Activated CD8-positive, alpha-beta memory T cell treated with anti-CD3 and anti-CD28 coated beads, Interleukin-2, amount 10 ng/mL, durations not matched to agents 7 days and 5 days (primary cell): ENCODE data around the gene CHCHD6. TPM values are rescaled to one million over a fixed set of nuclear protein-coding genes. Genes with fewer than 3 reads are reported as not detected.

ENCODE experiments used
- ATAC-seq: fragments of 150-1000 bp; cut with Tn5 transposase; one replicate; pipeline ENCODE4 v1.10.0; 2021; ENCODE audit warnings: moderate library complexity
- CTCF ChIA-PET: fragments of 350-600 bp; sonication (Branson Sonifier 250); formaldehyde crosslinking; loops from one replicate; lab custom pipeline; 2021; ENCODE audit warnings: antibody characterized with exemption; lab: Charles Lee
- DNase-seq: peaks from one replicate; pipeline ENCODE4 v3.0.0-alpha.2; 2020
- H3K27ac Mint-ChIP-seq: one replicate; pipeline ENCODE4 v1.8.0; 2021; ENCODE audit warnings: mild to moderate bottlenecking, mixed read lengths
- H3K27me3 Mint-ChIP-seq: one replicate; pipeline ENCODE4 v1.8.0; 2021; ENCODE audit warnings: mixed read lengths
- H3K36me3 Mint-ChIP-seq: one replicate; pipeline ENCODE4 v1.8.0; 2021; ENCODE audit warnings: mild to moderate bottlenecking, mixed read lengths
- H3K4me1 Mint-ChIP-seq: one replicate; pipeline ENCODE4 v1.8.0; 2021; ENCODE audit warnings: mixed read lengths
- H3K4me3 Mint-ChIP-seq: one replicate; pipeline ENCODE4 v1.8.0; 2021; ENCODE audit warnings: mild to moderate bottlenecking, moderate library complexity, mixed read lengths
- H3K9me3 Mint-ChIP-seq: one replicate; pipeline ENCODE4 v1.8.0; 2022; ENCODE audit warnings: low read depth, mixed read lengths
- total RNA-seq, 2 experiments: library from RNA; stranded (reverse); gene quantifications; one replicate each; pipeline ENCODE4 v1.2.3, GENCODE V29; 2021

The CHCHD6 gene
- total RNA-seq, 2 experiments from 2014 or later: 7.7 to 9.0 TPM

DNA sequence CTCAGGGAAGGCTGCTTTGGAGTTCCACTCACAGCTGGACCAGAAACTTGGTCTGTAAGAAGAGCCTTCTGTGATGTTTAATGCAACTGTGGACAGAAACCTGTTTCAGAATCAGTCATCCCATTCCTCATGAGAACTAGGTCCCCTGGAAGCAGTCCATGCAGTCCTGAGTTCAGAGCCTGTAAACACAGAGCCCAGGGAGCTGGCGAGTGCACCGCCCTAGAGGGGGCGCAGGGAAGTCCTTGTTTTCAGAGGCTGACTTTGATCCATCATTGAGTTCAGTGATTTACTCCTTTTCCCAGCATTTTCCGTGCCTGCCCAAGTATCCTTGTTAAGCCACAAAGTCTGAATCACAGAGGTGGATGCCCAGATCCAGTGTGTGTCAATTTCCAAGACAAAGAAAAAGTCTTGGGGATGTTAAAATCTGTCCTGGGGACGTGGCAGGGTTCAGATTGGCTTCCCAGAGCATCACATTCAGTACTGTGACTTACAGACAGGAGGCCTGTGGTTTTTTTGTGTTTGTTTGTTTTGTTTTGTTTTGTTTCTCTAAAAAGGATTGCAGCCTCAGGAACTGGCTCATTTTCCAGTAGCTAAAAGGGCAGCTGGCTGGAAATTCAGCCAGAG lies 39.3 kb upstream of the CHCHD6 start:
- ATAC-seq (no peak), DNase-seq (peak; percentile 29)
- H3K27ac Mint-ChIP-seq: no peak overlapping the region
- no peaks in the 10 kb centered on the region for H3K36me3 Mint-ChIP-seq
- no peaks in the 10 kb centered on the region for H3K9me3 Mint-ChIP-seq
- H3K4me3 Mint-ChIP-seq: no peak overlapping the region
- peaks cover 12% of the 10 kb centered on the region for H3K27me3 Mint-ChIP-seq
- H3K4me1 Mint-ChIP-seq: peaks cover 9% of the 10 kb centered on the region
- CTCF ChIA-PET: no interaction called here

DNA sequence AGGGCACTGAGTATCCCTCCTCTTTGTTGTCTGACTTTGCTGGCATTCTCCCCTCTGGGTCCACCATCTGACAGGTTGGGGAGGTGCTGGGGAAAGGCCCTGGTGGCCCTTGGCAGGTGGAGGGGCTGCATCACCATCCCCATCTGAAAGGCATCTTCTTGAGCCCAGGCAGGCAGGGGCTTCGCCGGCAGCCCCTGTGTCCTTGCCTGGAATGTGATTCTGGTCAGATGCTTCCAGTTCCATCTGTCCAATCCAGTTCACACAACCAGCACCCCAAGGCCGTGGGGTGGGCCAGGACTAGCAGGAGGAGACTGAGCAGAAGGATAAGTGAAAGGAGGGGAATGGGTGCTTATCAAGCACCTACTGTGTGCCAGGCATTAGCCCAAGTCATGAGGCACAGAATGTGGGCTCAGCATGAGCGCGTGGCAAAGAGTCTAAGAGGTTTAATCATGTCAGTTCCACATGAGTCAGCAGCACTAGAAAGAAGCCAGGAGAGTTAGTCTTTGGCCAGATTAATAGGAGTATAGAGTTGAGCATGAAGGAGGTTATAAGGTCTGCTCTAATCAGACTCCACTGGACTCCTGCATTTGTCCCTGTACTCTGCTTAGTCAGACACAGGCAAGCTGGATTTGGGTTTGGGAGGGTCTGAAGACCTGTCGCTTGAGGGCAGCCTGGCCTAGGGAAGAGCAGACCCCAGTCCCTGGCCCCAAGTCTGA lies 38.7 kb upstream of the CHCHD6 start:
- no peak overlapping the region for H3K27ac Mint-ChIP-seq
- H3K4me3 Mint-ChIP-seq: no peak overlapping the region
- peaks cover 12% of the 10 kb centered on the region for H3K27me3 Mint-ChIP-seq
- ATAC-seq (no peak), DNase-seq (peak; percentile 28)
- H3K9me3 Mint-ChIP-seq: no peaks in the 10 kb centered on the region
- CTCF ChIA-PET: no interaction called here
- H3K4me1 Mint-ChIP-seq: peaks cover 9% of the 10 kb centered on the region
- no peaks in the 10 kb centered on the region for H3K36me3 Mint-ChIP-seq

DNA sequence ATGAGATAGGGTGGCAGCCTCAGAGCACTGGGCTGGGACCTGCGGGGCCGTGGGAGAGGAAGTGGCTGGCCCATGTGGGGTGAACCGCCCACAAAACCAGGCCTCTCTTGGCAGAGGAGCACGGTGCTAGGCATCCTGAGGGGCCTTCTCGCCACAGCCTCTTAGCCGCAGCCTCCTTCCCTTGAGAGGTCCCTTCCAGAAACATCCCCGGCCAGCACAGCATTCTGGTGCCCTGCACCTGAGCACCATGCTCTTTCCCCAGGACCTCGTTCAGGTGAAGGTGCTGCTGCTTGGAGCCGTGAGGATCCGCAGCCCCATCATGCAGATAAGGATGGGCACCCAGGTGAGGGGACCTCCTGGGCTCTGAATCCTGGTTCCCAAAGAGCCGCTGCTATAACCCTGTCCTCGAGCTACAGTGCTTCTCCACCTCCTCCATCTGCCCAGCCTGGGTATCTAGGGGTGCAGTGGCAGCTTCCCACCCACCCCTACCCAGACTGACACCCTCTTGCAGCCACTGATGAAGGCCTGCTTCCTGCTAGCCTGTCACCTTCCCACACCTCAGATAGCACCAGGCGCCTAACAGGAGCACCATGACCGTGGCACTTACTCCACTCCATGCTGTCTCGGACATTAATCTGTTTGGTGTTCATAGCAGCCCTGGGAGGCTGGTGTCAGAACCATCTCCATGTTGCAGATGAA lies 37.9 kb upstream of the CHCHD6 start:
- Mint-ChIP-seq H3K4me1 (peaks cover 9% of the 10 kb centered on the region), H3K4me3 (no peak overlapping the region), H3K27ac (no peak overlapping the region), H3K36me3 (peaks cover 2% of the 10 kb centered on the region), H3K27me3 (peaks cover 8% of the 10 kb centered on the region), H3K9me3 (peaks cover 2% of the 10 kb centered on the region)
- peak; percentile 39 for DNase-seq
- CTCF ChIA-PET: no interaction called here
- ATAC-seq: no peak

DNA sequence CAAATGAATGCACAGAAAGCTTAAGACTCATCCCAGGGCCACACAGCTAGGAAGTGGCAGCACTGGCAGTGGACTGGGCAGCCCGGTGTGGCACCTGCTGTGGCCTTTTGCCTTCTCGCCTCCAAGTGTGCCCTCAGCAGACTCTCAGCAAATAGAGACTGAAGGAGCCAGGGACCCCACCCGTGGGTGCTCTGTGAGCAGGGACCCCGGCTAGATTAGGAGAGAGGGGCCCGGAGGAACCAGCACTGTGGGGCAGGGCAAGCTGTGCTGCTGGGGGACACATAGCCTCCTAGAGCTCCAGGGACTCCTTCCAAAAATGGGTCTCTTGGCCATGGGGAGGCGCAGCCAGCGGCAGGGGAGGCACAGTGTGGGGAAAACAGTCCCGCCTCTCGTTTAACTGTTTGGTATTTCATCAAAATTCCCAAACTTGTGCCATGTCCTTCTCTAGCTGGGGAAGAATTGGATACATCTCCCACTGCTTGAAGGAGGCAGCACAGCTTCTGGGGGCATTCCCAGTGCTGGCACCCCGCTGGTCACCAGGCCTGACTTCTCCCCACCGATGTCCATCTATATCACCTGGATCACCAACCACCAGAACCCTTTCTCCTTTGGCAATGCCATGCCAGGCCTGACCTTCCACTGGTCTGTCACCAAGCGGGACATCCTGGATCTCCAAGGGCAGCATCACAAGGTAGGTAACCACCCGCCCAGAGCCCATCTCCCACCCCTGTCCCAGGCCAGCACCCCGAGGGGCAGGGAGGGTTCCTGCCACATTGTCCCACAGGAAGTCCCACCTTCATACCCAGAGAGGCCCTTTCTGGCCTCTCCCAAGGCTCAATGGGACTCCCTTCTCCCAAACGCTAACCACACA lies 37.1 kb upstream of the CHCHD6 start:
- peaks cover 5% of the 10 kb centered on the region for H3K9me3 Mint-ChIP-seq

DNA sequence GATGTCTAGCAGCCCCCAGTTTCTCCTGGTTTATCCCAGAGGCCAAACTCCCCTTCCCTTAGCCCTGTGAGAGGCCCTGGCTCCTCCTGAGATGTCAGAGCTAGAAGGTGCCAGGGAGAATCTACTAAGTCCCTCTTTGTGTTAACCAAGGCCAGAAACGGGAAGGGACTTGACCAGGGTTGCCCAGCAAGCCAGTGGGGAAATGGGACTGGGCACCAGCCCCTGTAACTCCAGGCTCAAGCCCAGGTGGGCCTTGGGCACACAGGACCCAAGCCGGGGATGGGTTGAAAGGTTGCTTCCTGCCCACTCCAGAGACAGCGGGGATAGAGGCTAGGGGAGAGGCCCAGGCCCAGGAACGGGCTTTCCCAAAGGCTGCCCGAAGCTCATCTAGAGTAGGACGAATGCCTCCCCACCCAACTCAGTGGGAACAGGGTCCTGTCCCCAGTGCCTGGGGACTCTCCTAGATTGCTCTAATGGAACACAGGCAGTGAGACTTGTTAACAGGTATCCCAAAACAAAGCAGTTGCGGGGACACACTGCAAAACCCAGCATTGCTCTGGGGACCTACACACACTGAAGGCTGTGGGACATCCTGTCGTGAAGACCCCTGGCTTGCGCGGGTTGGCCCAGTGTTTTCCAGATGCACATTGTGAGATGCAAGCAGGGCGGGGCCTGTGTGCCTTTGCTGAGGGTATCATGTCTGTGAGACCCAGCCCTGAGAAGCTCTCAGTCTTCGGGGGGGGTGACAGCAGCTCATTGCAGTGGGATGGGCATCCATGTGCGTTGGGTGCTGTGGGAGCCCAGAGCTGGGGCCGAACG lies 36.2 kb upstream of the CHCHD6 start:
- Mint-ChIP-seq H3K4me1 (peaks cover 12% of the 10 kb centered on the region), H3K36me3 (peaks cover 2% of the 10 kb centered on the region), H3K4me3 (no peak overlapping the region), H3K27ac (no peak overlapping the region), H3K9me3 (peaks cover 5% of the 10 kb centered on the region), H3K27me3 (no peaks in the 10 kb centered on the region)
- CTCF ChIA-PET: no interaction called here
- DNase-seq: peak; percentile 27
- no peak for ATAC-seq

More for the DNA sequence above, 37.1 kb upstream of the CHCHD6 start:
- Mint-ChIP-seq H3K4me1 (peaks cover 12% of the 10 kb centered on the region), H3K36me3 (peaks cover 2% of the 10 kb centered on the region), H3K4me3 (no peak overlapping the region), H3K27me3 (peaks cover 2% of the 10 kb centered on the region), H3K27ac (no peak overlapping the region)
- no peak for ATAC-seq
- DNase-seq: no peak
- CTCF ChIA-PET: no interaction called here

DNA sequence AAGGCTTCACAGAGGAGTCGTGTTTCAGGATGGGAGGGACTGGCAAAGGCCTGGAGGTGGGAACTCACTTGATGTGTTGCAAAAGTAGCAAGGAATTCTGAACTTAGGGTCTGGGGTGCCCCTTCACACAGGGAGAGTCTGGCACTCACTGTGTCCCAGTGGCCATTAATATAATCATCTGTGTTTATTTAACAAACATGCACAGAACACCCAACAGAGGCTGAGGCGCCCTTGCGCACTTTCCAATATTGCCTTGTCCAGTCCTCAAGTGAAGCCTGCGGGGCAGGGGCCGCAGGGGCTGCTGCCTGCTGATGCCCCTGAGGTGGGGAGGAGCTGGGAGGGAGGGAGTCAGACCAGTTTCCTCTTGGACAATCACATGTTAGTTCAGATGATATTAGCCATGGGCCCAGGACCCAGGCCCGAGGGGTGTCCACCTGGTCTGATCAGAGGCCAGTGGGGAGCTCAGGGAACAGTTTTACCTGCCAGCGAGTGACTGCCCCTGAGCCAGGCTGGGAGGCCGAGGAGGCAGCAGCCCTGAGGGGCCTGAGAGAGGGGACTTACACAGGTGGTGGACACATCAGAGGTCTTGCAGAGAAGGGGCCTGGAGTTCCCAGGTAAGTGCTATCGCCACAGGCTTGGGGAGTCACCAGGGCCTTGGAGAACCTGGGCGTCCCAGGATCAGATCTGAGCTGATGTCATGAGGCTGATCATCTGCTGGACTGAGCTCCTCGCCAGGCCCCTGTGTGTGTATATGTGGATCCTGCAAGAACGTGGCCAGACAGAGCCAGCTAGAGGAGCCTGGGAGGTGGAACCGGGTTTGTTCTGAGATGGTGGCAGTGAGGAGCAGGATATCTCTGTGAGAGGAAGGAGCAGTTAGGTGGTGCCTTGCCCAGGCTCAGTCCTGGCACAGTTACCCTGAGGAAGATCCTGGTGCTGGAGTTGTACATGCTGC lies 35.3 kb upstream of the CHCHD6 start:
- DNase-seq (peak; percentile 33), ATAC-seq (no peak)
- peaks cover 2% of the 10 kb centered on the region for H3K36me3 Mint-ChIP-seq
- H3K4me1 Mint-ChIP-seq: peaks cover 12% of the 10 kb centered on the region
- H3K4me3 Mint-ChIP-seq: no peak overlapping the region
- H3K9me3 Mint-ChIP-seq: peaks cover 5% of the 10 kb centered on the region
- CTCF ChIA-PET: interaction anchor here (1.1 kb wide), 1 partner anchor 11 kb away, joined by 3 read pairs; no protein-coding TSS in a partner anchor
- no peak overlapping the region for H3K27ac Mint-ChIP-seq
- no peaks in the 10 kb centered on the region for H3K27me3 Mint-ChIP-seq

DNA sequence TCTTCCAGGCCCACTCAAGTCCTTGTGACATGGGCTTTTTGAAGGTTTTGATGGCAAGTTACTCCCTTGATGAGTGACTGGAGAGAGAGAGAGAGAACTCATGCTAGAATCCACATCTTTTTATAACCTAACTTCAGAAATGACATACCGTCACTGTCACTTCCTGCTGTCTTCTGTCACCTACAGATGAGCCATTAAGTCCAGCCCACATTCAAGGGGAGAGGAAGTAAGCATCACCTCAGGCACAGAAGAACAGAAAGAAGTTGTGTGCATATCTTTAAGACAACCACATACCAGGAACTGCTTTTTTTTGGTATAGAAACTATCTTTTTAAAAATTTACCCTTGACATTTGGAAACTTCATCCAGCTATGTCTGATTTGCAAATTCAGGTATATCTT lies 32.5 kb upstream of the CHCHD6 start:
- peaks cover 12% of the 10 kb centered on the region for H3K27me3 Mint-ChIP-seq
- H3K4me3 Mint-ChIP-seq: no peak overlapping the region
- H3K9me3 Mint-ChIP-seq: peaks cover 7% of the 10 kb centered on the region
- DNase-seq (peak; percentile 27), ATAC-seq (no peak)
- CTCF ChIA-PET: no interaction called here
- peaks cover 2% of the 10 kb centered on the region for H3K36me3 Mint-ChIP-seq
- peaks cover 3% of the 10 kb centered on the region for H3K4me1 Mint-ChIP-seq
- H3K27ac Mint-ChIP-seq: no peak overlapping the region

DNA sequence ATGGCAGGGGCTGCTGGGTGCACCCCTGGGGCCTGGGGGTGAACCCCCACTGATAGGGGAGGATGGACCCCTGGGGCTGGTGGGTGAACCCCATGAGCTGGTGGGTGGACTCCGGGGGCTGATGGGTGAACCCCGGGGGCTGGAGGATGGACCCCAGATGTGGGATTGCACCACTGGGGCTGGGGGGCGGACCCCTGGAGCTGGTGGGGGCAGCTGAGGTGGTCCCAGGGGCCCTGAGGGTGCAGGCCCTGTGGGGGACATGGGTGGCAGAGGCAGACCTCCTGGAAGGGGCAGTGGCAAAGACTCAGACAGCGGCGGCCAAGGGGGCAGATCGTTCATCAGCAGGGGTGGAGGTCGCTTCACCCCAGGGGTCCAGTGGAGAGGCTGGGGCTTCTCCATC lies 31.7 kb upstream of the CHCHD6 start:
- no peak for ATAC-seq
- CTCF ChIA-PET: no interaction called here
- no peak for DNase-seq
- Mint-ChIP-seq H3K9me3 (peaks cover 7% of the 10 kb centered on the region), H3K4me1 (peaks cover 3% of the 10 kb centered on the region), H3K4me3 (no peak overlapping the region), H3K27ac (no peak overlapping the region), H3K27me3 (peaks cover 17% of the 10 kb centered on the region), H3K36me3 (peaks cover 2% of the 10 kb centered on the region)

DNA sequence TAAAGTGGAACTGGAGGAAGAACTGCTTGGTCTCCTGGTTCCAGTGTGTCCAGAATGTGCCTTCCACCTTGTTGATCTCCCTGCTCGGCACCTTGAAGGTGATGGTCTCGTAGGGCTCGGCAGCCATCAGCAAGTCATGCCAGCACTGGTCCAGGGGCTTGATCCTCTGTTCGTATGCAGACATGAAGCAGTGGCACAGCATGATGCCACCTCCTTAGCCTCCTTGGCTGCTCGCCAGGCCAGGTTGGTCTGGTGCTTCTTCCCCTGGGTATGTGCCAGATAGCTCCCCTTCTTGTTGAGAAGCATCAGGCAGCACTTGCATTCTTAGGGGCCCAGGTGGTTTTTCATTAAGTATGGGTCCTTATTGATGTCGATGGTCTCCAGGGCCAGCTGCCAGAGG lies 31.3 kb upstream of the CHCHD6 start:
- Mint-ChIP-seq H3K4me1 (peaks cover 3% of the 10 kb centered on the region), H3K4me3 (no peak overlapping the region), H3K27ac (no peak overlapping the region), H3K9me3 (peaks cover 7% of the 10 kb centered on the region), H3K27me3 (peaks cover 18% of the 10 kb centered on the region), H3K36me3 (peaks cover 2% of the 10 kb centered on the region)
- CTCF ChIA-PET: no interaction called here
- DNase-seq (peak; percentile 31), ATAC-seq (no peak)

DNA sequence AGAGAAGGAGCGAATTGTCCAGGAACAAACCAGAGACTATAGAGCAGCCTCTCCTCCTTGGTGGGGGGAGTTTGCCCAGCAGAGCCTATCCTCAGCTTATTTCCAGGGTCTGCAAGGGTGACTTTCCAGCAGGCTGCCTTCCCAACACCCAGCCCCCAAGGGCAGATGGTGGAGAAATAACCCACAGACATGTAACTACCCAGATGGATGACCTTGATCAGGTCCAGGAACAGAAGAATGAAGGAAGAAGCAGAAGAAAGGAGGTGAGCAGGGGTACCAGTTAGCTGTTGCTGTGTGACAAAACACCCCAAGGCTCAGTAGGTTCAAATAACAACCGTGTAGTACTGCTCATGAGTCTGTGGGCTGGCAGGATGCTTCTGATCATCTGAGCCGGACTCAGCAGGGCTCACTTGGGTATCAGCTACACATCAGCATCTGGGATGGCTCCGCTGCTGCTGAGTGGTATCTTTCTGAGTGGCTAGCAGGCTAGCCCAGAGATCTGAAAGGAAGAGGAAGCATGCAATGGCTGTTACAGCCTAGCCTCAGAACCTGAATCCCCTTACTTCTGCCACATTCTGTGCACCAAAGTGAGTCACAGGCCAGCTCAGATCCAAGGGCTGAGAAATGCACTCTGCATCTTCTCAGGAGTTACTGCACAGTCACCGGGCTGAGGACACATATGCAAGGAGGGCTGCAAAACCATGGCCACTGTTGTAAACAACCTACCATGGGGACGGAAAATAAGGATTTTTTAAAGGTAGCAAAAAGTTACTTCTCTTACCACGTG lies 26.9 kb upstream of the CHCHD6 start:
- no peaks in the 10 kb centered on the region for H3K4me1 Mint-ChIP-seq

More for the DNA sequence above, 26.9 kb upstream of the CHCHD6 start:
- Mint-ChIP-seq H3K27me3 (peaks cover 31% of the 10 kb centered on the region), H3K36me3 (no peaks in the 10 kb centered on the region), H3K27ac (no peak overlapping the region), H3K4me3 (no peak overlapping the region), H3K9me3 (peaks cover 3% of the 10 kb centered on the region)
- CTCF ChIA-PET: interaction anchor here (0.9 to 1.2 kb wide), 3 partner anchors 28 to 778 kb away, joined by 3 to 4 read pairs (median 3); partner anchors contain the start of gene PLXNA1
- no peak for ATAC-seq
- no peak for DNase-seq
